HG03039 (cell line): ENCODE results near the gene PRSS22.

Experiments used
- ATAC-seq: cut with Tn5 transposase; IDR thresholded peaks from one replicate; pipeline ENCODE4 v1.9.1; 2021; ENCODE audit warnings: mild to moderate bottlenecking, moderate library complexity; ENCODE audit not compliant: unreplicated experiment

The PRSS22 gene

DNA sequence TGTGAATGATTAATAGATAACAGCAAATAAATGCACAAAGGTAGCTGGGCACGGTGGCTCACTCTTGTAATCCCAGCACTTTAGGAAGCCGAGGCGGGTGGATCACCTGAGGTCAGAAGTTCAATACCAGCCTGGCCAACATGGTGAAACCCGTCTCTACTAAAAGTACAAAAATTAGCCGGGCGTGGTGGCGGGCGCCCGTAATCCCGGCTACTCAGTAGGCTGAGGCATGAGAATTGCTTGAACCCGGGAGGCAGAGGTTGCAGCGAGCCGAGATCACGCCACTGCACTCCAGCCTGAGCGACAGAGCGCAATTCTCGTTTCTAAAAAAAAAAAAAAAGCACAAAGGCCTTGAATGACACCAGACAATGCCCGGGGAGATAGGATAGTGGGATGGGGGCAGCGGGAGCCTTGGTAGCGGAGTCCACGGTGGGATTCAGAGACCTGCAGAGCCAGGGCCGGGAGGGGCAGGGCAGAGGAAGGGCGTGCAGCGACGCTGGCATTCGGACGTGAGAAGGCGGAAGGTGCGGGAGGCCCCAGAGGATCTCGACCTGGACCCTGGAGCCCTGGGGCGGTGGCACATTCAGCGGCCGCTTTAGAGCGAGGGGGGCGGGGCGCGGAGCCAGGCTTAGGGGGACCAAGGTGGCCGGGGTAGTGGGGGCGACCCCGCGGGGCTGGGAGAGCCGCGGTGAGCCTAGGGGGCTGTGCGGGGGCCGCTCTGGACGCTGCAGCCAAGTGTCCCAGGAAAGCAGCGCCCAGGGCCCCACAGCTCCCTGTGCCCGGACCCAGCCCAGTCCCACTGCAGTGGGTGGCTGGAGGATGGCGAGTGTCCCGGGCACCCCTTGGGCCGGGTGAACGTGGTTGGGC is 24.0 kb upstream of the PRSS22 start:
- ATAC-seq: peak; percentile 3

DNA sequence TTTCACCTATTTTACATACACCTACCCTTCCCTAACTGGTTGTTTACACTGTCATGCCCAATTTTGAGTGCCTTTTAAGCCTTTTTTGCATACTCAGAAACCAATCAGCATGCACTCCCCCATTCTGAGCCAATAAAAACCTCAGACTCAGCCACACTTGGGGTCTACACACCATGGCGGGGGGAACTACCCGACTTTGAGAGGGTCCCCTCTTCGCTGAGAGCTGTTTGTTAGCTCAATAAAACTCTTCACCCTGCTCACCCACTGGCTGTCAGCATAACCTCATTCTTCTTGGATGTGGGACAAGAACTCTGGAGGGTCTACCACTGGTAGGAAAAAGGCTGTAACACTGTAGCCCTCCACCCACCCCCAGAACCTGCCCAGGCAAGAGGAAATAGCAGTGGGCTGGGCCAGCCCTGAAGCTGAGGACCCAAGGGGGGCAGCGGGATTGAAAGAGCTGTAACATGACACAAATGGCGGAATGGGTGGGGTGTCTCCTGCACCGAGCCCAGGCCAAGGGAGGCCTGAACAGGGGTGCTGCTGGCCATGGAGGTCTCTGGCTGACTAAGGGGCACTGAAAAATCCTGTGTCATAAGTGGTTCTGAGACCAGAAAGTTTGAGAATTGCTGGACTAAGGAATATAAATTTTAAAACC is 22.0 kb upstream of the PRSS22 start:
- no peak for ATAC-seq

DNA sequence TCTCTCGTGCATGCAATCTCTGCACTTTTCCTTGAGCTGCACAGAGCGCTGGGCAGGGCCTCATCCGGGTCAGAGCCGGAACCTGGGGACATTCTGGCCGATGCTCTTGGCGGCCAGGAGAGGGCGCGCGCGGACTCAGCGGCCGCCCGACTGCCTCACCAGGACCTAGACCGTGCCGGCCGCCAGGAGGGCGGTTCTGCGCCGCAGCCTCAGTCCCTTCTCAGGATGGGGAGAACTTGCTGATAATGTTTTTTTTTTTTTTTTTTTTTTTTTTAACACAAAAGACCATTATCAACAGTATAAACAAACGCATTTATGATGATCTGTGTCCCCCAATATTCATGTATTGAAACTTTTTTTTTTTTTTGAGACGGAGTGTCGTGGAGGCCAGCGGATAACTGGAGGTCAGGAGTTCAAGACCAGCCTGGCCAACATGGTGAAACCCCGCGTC is 17.0 kb upstream of the PRSS22 start:
- no peak for ATAC-seq

DNA sequence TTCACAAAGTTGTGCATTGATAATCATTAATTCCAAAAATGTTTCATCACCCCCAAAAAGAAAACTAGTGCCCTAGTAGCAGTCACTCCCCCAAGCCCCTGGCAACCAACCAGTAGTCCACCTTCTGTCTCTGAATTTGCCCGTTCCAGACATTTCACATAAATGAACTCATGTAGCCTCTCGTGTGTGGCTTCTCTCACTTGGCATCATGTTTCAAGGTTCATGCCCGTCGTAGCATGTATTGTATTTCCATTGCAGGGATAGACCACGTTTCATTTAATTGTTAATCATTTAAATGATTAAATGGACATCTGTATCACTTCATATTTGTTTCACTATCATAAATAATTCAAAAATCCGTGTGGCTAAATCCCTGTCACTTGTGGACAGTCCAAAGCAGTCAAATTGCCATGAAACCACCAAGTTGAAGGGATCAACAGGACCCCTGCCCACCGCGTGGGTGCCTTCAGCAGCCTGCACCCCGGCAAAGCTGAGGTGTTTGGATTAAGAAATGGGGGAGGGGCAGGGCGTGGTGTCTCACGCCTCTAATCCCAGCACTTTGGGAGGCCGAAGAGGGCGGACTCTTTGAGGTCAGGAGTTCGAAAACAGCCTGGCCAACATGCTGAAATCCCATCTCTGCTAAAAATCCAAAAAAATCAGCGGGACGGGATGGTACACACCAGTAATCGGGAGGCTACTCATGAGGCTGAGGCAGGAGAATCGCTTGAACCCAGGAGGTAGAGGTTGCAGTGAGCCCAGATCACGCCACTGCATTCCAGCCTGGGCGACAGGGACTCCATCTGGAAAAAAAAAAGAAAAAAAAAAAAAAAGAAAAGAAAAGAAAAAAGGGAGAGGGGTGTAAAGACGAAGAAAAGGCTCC is 16.3 kb upstream of the PRSS22 start:
- no peak for ATAC-seq

DNA sequence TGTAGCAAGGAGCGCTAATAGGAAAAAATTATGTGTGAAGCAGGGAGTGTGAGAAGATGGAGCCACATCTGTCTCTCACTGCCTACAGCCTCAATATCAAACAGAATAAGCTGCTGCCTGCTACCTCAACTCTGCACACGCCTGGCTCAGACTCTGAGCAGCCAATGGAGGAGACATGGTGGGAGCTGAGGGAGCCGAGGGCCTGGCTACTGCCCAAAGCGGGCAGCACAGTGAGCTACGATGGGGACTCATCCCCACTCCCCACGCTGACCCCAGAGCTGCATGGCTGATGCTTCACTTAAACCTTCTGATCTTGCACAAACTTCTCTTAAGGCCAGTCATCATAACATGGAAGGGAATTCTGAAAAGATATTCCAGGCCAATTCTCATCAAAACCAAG is 14.0 kb upstream of the PRSS22 start:
- no peak for ATAC-seq

DNA sequence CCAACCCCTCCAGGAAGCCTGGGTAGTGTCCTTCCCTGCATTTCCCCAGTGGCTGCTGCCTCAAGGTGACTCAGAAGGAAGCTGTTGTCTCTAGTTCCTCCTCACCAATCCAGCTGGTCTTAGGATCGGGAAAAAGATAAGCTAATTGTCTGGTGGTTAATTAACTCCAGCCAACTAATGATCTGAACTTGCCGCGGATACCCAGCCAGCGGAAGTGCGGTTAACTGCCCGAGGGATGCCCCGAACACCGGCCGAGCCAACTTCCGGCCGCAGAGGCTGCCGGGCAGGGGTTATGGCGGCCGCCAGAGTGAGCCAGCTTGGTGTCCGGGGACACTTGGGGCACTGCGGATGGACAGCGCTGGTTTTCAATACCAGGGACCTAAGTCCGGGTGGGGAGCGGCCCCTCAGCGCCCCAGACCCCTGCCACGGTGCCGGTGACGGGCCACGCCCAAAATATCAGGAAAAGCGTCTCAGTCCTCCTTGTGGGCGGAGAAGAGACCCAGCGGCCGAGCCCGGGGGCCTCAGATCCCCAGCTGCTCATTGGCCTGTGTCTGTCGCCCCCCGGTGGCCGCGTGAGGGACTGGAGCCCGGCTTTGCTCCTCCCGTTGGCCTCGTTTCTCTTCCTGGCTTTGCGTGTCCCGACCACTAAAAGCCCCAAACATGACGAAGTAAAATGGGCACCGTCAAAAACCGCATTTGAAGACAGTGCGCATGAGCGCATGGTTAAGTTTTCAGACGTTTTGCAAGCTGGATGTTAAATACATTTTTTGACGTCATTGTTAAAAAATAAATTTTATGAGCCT is 10.2 kb upstream of the PRSS22 start:
- ATAC-seq: peak; percentile 70

DNA sequence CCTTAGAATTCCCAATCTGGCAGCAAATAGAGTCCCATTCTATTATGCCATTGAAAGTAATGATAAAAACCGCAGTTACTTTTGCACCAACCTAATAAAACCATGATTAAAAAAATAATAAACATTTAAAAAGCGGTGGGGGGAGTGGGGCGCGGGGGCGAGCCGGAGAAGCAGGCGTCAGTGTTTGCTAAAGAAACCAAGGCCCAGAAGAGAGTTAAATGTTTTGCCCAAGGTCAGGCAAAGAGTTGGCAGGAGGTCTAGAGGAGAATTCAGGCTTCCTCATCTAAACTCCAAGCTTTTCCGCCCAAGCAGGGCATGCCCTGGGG is 9.7 kb upstream of the PRSS22 start:
- no peak for ATAC-seq

DNA sequence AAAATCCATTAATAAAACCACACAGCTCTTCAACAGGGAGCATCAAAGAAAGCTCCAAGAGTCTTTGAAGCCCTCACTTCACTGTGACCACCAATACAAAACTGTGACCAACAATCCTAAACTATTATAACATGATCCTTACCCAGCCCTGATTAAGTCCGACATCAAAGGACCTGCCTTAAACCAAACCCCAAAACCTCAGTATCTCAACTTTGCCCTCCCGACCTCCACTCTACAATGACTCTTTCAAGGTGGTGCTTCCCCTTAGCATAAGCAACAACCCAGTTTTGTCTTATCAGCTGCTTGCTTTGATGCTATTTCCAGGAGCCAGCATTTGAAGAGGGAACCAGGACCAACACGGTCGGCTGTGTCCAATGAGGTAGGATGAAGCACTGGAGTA is 8.5 kb upstream of the PRSS22 start:
- ATAC-seq: no peak

DNA sequence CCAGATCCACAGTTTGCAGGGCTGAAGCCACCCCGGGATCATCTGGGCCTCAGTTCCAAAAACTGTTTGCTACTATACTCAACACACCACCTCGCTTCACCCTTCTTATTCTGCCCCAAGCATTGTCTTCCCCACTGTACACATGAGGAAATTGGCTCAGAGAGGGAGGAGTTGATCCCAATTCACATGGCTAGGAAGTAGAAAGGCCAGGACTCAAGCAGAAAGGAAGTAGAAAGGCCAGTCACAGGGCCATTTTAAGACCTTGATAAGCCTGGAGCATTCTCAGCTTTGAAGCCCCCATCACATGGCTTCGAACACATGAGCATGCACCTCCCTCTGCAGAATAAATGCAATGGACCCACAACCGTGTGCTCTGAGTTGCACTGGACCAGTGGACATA is 7.7 kb upstream of the PRSS22 start:
- no peak for ATAC-seq

DNA sequence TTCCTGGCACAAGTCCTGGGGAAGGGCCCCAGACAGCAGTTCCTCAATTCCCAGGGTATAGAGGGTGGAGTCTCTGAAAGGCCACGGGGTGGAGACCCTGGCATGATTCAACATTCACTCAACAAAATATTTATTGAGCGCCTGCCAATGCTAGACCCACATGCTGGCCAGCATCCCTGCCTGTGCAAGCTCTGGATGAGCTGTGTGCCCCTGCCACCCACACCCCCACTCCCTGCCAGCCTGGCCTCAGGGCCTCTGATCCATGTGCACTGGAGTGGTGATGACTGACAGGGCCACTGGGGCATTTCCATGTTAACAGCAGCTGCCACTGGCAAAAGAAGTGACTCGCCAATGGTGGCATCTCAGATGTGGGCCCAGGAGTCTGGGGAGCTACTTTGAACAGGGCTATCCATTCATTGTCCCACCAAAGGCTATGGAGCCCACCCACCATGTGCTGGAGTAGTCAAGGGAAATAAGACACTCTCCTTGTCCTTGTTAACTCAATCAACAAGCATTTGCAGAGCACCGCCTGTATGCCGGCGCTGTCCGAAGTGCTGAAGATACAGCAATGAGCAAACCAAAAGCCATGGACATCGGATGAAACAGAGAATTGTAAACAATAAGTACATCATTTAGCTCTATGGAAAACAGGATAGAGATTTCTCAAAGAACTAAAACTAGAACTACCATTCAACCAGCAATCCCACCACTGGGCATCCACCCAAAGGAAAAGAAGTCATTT is 3.0 kb upstream of the PRSS22 start:
- ATAC-seq: no peak

DNA sequence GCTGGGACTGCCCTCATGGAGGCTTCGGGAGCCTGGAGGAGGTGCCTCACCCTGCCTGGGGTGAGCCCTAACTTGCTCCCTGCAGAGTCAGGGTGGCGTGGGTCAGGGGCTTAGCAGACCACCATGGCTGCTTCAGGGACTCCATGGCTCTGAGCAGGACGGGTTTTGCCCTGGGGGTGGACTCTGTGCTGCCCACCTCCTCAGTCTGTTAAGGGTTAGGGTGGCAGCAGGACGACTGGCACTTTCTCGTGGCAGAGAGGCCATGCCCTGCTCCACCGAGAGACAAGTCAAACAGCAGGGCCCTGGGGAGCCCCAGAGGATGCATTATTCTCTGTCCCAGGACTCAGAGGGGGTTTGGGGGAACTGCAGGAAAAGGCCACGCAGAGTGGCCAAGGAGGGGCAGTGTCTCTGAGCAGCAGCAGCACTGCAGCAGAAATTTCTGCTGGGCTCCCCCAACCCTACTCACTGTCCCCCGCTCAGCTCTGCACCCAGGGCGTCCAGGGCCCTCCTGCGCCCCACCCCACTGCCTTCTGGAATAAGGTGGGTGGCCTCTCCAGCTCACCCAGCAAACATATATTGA is 1.8 kb upstream of the PRSS22 start:
- no peak for ATAC-seq

DNA sequence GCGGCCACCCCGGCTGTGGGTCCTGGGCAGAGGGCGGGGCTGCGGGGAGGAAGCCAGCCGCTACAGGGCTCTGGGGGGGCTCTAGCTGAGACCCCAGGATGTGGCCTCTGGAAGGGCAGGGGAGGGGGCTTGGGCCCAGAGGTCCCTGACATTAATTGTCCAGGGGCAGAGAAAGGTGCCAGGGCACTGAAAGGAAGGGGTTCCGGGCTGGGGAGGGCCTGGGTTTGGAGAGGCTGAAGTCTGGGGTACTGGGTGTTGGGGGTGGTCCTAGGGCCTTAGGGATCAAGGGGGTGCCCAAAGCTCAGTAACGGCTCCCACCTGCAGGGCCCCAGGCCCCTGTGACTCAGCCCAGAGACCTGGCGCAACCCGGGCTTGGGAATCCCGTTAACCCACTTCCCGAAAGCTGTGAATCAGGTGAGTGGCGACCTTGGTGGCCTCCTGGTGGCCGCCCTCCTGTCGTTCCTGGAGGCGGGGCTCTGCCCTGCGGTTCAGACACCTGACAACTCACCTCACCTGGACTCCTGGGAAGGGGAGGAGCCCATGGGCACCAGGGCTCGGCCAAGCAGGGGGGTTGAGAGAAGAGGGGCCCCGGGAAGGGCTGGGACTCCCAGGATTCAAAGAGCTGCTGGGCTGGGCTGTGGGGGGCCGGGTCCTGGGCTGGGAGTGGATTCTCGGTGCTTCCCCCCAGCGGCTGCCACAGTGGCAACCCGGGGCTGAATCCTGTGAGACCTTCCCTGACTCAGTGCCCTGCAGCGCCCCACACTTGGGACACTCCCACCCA is 465 bp upstream of the PRSS22 start:
- ATAC-seq: no peak

DNA sequence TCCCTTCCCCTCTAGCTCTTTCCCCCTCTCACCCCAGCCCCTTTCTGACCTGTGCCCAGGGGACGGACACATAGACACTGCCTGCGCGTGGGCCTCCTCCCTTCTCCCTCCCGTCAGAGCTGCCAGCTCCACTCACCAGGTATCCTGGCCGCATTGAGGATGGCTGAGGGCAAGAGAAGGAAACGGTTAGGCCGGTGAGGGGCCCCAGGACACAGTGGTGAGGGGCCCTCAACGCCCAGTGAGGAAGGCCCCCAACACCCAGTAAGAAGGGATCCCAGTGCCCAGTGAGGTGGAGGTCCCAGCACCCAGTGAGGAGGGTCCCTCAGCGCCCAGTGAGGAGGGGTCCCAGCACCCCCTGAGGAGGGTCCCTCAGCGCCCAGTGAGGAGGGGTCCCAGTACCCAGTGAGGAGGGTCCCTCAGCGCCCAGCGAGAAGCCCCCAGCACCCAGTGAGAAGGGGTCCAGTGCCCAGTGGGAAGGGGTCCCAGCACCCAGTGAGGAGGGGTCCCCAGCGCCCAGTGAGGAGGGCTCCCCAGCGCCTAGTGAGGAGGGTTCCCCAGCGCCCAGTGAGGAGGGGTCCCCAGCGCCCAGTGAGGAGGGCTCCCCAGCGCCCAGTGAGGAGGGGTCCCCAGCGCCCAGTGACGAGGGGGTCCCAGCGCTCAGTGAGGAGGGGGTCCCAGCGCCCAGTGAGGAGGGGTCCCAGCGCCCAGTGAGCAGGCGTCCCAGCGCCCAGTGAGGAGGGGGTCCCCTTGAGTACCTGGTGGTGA is 1.1 kb downstream of the PRSS22 start:
- no peak for ATAC-seq

DNA sequence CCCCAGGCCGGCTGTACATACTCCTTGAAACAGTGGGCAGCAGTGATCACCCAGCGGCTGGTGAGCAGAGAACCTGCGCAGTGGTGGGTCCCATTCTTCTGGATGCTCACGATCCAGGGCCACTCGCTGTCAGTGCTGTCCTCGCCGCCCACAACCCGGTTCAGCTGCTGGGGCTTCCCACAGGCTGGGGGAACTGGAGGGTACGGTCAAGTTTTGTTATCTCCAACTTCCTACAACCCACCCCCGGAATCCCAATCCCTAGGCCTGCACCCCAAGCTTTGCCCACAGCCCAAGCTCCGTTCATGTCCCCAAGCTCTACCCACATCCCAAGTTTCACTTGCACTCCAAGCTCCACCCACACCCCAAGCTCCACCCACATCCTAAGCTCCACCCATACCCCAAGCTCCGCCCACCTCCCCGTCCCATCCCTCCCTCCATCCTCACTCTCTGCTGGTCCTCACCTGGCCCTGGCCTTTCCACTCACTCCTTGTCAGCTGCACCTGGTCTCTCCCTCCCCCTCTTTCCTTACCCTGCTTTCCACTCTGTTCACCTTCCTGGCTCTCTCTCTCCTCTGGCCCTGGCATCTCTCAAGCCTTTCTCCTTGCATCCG is 1.8 kb downstream of the PRSS22 start:
- ATAC-seq: no peak

DNA sequence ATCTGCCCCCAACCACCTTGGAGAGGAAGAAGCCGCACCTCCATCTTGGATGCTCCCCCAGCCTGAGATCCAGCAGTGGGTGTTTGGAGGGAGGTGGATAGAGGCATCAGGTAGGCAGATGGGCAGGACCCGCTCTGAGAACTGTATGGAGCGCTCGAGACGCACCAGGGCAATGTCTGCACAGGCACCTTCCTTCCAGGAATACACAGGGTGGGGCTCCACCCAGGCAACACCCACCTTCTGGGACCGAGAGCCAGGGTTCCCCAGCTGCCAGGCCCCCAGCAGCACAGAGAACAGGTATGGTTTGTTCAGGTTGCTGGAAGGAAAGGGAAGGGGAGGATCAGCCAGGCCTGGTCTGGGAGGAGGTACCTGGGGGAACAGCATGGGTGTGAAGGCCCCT is 2.4 kb downstream of the PRSS22 start:
- ATAC-seq: no peak

DNA sequence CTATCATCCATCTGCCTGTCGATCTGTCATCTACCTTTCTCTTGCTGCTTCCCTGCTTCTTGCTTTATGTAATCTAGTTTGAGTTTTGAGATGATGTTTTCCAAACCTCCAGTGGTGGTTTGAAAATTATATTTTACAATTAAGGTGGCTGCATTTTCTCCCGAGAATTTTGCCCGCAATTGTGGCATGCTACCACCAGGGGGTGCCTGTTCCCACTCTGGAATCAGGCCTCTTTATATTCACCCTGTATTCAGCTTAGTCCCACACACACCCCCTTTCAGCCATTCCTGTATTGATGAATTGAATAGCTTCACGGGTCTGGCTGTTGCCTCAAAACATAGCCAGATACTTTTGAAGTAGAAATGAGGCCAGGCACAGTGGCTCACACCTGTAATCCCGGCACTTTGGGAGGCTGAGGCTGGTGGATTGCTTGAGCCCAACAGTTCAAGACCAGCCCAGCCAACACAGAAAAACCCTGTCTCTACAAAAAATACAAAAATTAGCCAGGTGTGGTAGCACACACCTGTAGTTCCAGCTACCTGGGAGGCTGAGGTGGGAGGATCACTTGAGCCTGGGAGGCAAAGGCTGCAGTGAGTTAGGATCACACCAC is 3.2 kb downstream of the PRSS22 start:
- no peak for ATAC-seq

DNA sequence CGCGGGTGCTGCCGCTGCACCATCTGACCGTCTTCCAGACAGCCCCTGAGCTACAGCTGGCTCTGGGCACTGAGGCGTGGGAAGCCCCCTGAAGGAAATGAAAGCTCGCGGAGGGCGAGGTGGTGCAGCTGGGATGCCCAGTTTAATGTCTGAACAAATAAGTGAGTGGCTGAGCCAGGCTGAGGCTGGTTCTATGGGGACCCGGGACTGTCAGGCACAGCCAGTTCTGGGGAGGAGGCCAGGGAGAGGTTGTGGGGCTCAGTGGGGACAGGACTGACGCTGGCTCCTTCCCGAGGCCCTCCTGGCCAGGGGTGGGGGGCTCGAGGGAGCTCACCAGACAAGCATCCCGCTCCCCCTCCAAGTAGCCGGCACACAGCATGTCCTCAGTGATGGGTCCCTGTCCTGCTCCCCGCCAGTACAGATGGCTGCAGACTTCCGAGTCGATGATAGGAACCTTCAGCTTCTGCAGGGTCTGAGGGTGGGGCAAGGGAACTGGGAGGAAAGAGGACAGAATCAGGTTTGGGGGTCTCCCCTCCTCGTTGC is 4.4 kb downstream of the PRSS22 start:
- ATAC-seq: no peak
